ENCODE measurements around the gene ITSN2.

DNA sequence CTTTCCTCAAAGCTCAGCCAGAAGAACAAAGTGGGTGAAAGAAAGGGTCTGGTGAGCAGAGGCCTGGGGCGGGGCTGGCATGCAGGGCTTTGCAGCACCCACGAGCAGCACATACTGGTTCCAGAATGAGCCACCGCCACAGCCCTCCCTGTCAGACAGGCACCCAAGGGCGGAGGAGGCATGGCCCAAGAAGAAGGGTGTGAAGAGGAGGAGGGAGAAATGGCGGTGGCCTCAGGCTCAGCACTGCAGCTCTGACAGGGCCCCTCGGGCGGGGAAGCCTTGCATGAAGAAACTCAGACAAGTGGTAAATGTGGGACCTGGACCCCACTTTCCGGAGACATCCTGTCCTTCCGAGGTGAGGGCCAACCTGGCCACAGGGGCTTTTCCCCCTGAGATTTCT lies 169.8 kb downstream of the ITSN2 start:
- TF ChIP-seq, protein P1, sequence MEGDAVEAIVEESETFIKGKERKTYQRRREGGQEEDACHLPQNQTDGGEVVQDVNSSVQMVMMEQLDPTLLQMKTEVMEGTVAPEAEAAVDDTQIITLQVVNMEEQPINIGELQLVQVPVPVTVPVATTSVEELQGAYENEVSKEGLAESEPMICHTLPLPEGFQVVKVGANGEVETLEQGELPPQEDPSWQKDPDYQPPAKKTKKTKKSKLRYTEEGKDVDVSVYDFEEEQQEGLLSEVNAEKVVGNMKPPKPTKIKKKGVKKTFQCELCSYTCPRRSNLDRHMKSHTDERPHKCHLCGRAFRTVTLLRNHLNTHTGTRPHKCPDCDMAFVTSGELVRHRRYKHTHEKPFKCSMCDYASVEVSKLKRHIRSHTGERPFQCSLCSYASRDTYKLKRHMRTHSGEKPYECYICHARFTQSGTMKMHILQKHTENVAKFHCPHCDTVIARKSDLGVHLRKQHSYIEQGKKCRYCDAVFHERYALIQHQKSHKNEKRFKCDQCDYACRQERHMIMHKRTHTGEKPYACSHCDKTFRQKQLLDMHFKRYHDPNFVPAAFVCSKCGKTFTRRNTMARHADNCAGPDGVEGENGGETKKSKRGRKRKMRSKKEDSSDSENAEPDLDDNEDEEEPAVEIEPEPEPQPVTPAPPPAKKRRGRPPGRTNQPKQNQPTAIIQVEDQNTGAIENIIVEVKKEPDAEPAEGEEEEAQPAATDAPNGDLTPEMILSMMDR (IDR thresholded peaks at IDR 0.05): no peak
- TF ChIP-seq POLR2A (IDR thresholded peaks at IDR 0.05): no peak
